ENCODE measurements around the gene PCDH9. TPM values are rescaled to one million over a fixed set of nuclear protein-coding genes. Genes with fewer than 3 reads are reported as not detected.

Gene PCDH9
- total RNA-seq, 6 experiments from 2014 or later, result 1.6 to 3.9 (median 3.1) TPM

DNA sequence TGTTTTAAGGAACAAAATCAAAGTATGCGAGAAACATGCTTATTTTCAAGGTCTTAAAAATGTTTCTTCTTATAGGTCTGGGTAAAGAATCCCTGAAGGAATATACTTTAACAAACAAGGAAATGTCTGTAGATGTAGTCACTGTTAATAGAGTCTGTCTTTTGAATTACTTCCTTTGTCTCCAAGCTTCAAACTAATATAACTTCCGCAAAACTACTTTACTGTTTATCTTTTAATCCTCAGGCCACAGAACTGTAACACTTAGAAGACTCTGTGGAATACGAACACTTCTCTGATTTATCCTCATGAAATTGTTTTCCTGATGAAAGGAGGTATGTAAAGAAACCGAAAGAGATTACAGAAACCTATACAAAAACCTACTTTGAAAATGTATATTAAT, 316.0 kb downstream of the PCDH9 start:
- no peak for DNase-seq
- Histone ChIP-seq H3K27me3 (no peaks in the 10 kb centered on the region), H3K27ac (no peak overlapping the region), H3K9me3 (no peaks in the 10 kb centered on the region), H3K4me1 (no peaks in the 10 kb centered on the region), H3K4me3 (no peak overlapping the region), H3K36me3 (no peaks in the 10 kb centered on the region)
- TF ChIP-seq POLR2A (IDR thresholded peaks at IDR 0.05) (no peak), CTCF (IDR thresholded peaks at IDR 0.05) (no peak)
- intact Hi-C loops (cut with DNase I), result no loop called here
- no peak for ATAC-seq
- WGBS (ENCODE audit: insufficient coverage, low coverage, low lambda C conversion rate, missing lambda C conversion rate), result 65% methylated on average over 4 of the region's 4 CpGs

DNA sequence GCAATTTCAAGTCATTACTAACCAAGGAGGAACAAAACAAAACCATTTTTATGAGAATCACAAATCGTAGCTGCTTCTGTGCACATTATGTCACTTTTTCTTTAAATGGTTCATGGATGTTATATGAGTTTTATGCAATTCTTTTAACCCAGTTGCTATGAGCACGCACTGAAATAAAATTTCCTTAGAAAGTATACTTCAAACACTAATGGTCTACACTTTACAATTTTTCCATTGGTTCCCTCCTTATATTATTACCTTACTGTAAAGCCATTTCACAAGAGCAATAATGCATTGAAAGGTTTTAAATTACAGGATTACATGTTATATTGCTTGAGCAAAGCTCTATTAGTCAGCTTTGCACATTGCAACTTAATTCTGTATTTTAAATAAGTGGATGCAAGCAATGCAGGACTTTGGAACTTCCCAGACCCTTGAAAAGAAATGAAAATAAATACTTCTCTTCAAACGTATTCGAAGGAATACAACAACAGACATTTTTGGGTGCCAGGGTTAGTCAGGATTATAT, 318.7 kb downstream of the PCDH9 start:
- peak overlapping the region in 1 of 3 donors; percentile 22 for H3K4me3 ChIP-seq
- WGBS (ENCODE audit: insufficient coverage, low coverage, low lambda C conversion rate, missing lambda C conversion rate), result 43% methylated on average over 4 of the region's 4 CpGs
- DNase-seq, result no peak
- H3K27me3 ChIP-seq, result no peaks in the 10 kb centered on the region
- TF ChIP-seq POLR2A (IDR thresholded peaks at IDR 0.05), result no peak
- TF ChIP-seq CTCF (IDR thresholded peaks at IDR 0.05), result no peak
- no peaks in the 10 kb centered on the region for H3K36me3 ChIP-seq
- H3K27ac ChIP-seq, result no peak overlapping the region
- no peaks in the 10 kb centered on the region for H3K9me3 ChIP-seq
- H3K4me1 ChIP-seq, result no peaks in the 10 kb centered on the region
- intact Hi-C loops (cut with DNase I), result no loop called here
- no peak for ATAC-seq

GRCh38 chr13:66899955-66900354, 330.2 kb downstream of the PCDH9 start:
- Histone ChIP-seq H3K36me3 (no peaks in the 10 kb centered on the region), H3K27me3 (peaks cover 0 to 3% of the 10 kb centered on the region in 2 donors), H3K9me3 (no peaks in the 10 kb centered on the region), H3K27ac (no peak overlapping the region), H3K4me3 (no peak overlapping the region), H3K4me1 (no peaks in the 10 kb centered on the region)
- WGBS (ENCODE audit: insufficient coverage, low coverage, low lambda C conversion rate, missing lambda C conversion rate), result 57% methylated on average over 3 of the region's 3 CpGs
- DNase-seq, result no peak
- no peak for TF ChIP-seq CTCF (IDR thresholded peaks at IDR 0.05)
- intact Hi-C loops (cut with DNase I), result no loop called here
- ATAC-seq, result peak in 1 of 4 donors; percentile 28

GRCh38 chr13:66896933-66897332, 333.2 kb downstream of the PCDH9 start:
- H3K4me3 ChIP-seq, result no peak overlapping the region
- intact Hi-C loops (cut with DNase I), result no loop called here
- no peak overlapping the region for H3K27ac ChIP-seq
- peaks cover 0 to 3% of the 10 kb centered on the region in 2 donors for H3K27me3 ChIP-seq
- WGBS (ENCODE audit: insufficient coverage, low coverage, low lambda C conversion rate, missing lambda C conversion rate), result 25% methylated on average over 1 of the region's 1 CpG
- ATAC-seq (no peak), DNase-seq (no peak)
- TF ChIP-seq CTCF (IDR thresholded peaks at IDR 0.05), result no peak
- TF ChIP-seq POLR2A (IDR thresholded peaks at IDR 0.05), result no peak
- no peaks in the 10 kb centered on the region for H3K9me3 ChIP-seq
- H3K4me1 ChIP-seq, result no peaks in the 10 kb centered on the region
- H3K36me3 ChIP-seq, result no peaks in the 10 kb centered on the region

- no peak for DNase-seq
- Histone ChIP-seq H3K36me3 (no peaks in the 10 kb centered on the region), H3K4me1 (no peaks in the 10 kb centered on the region), H3K9me3 (no peaks in the 10 kb centered on the region), H3K27me3 (peaks cover 0 to 3% of the 10 kb centered on the region in 2 donors), H3K4me3 (no peak overlapping the region), H3K27ac (no peak overlapping the region)
- intact Hi-C loops (cut with DNase I), result no loop called here
- no peak for TF ChIP-seq CTCF (IDR thresholded peaks at IDR 0.05)
- TF ChIP-seq POLR2A (IDR thresholded peaks at IDR 0.05), result no peak
- ATAC-seq, result no peak
- 75% methylated on average over 5 of the region's 5 CpGs for WGBS (ENCODE audit: insufficient coverage, low coverage, low lambda C conversion rate, missing lambda C conversion rate)
These were observed 334.4 kb downstream of the PCDH9 start for GRCh38 chr13:66895780-66896179.

All from right lobe of liver (tissue), 6 donors.